ENCODE measurements around the gene RAB11FIP4.

The RAB11FIP4 gene

DNA sequence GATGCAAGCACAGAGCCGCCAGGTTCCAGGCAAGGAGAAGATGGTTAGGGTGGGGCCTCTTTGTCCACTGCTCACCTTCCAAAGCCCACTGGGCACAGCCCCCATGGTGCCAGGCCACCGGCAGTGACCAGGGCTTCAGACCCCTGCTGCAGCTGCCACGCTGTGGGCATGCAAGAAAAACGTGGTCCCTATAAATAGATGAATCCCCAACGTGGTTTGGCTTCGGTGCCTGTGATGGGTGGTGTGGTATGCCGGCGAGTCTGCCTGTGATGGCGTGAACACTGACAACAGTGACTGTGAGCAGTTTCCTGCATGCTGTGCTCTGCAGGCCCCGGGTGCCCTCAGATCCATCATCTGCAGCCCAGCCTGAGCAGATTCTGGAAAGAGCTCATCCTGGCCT is 36.6 kb downstream of the RAB11FIP4 start:
- TF ChIP-seq, protein P1, sequence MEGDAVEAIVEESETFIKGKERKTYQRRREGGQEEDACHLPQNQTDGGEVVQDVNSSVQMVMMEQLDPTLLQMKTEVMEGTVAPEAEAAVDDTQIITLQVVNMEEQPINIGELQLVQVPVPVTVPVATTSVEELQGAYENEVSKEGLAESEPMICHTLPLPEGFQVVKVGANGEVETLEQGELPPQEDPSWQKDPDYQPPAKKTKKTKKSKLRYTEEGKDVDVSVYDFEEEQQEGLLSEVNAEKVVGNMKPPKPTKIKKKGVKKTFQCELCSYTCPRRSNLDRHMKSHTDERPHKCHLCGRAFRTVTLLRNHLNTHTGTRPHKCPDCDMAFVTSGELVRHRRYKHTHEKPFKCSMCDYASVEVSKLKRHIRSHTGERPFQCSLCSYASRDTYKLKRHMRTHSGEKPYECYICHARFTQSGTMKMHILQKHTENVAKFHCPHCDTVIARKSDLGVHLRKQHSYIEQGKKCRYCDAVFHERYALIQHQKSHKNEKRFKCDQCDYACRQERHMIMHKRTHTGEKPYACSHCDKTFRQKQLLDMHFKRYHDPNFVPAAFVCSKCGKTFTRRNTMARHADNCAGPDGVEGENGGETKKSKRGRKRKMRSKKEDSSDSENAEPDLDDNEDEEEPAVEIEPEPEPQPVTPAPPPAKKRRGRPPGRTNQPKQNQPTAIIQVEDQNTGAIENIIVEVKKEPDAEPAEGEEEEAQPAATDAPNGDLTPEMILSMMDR (IDR thresholded peaks at IDR 0.05; ENCODE audit: borderline replicate concordance, insufficient read depth, low read depth, low read length), result no peak

GRCh38 chr17:31428512-31428911 is 37.0 kb downstream of the RAB11FIP4 start:
- H3K4me3 ChIP-seq (ENCODE audit: low read depth, low read length), result no peak overlapping the region
- TF ChIP-seq, protein P1 (IDR thresholded peaks at IDR 0.05; ENCODE audit: borderline replicate concordance, insufficient read depth, low read depth, low read length), result no peak

More for the DNA sequence above, 36.6 kb downstream of the RAB11FIP4 start:
- no peak overlapping the region for H3K4me3 ChIP-seq (ENCODE audit: low read depth, low read length)

DNA sequence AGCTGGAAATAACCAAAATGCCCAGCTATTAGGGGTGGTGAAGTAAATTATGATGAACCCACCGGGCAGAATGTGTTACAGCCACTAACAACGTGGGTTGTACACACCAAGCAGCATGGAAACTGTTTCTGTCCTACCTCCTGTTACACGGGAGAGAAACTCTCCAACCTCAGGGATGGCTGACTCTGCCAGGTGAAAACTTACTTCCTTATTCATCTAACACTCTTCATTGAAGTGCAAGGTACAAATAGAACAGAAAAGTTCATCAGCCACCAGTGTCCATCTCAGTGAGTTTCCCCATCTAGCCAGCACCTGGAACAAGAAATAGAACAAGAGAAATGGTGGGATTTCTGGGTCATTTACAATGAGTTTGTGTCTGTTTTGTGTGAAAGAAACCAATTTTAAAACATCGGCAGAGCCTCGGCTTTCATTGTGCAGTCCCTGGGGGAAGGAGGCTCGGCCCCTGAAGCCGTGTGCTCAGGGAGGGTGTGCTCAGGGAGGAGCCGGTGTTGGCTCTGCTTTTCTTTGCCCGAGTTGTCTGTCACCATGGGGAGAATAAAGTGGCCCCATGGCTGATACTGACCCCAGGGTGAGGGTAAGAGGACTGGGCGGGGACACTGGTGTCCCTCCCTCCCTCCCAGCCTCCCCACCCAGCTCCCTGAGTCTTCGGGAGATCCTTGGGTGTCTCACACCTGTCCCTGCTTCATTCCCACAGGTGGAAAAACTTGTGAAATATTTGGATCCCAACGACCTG is 39.8 kb downstream of the RAB11FIP4 start:
- no peak overlapping the region for H3K4me3 ChIP-seq (ENCODE audit: low read depth, low read length)
- TF ChIP-seq, protein P1 (IDR thresholded peaks at IDR 0.05; ENCODE audit: borderline replicate concordance, insufficient read depth, low read depth, low read length), result no peak

DNA sequence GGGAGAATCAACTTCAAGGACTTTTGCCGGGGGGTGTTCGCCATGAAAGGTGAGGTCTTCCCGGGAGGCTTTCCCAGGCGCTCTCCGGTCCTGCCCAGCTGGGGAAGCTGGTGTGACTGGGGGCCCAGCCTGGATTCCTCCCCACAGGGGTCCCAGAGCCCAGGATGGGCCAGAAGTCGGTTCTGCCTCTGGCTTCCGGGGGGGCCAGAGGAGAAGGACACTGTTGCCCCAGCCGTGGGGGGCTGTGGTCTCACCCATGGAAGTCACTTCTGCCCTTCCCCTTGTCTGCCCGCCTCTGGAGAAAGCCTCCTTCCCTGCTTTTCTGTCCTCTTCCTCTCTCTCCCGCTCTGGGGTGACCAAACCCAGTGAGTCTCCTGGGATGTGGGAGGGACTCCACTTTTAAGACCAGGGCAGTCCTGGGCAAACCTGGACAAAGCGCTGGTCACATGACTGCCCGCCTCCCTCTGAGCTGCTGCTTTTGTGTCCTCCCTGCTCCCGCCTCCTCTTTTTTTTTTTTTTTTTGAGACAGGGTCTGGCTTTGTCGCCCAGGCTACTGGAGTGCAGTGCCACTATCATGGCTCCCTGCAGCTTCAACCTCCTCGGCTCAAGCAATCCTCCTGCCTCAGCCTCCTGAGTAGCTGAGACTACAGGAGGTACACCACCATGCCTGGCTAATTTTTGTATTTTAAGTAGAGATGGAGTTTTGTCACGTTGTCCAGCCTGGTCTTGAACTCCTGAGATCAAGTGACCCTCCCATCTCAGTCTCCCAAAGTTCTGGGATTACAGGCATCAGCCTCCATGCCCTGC is 40.6 kb downstream of the RAB11FIP4 start:
- TF ChIP-seq, protein P1 (IDR thresholded peaks at IDR 0.05; ENCODE audit: borderline replicate concordance, insufficient read depth, low read depth, low read length), result no peak

DNA sequence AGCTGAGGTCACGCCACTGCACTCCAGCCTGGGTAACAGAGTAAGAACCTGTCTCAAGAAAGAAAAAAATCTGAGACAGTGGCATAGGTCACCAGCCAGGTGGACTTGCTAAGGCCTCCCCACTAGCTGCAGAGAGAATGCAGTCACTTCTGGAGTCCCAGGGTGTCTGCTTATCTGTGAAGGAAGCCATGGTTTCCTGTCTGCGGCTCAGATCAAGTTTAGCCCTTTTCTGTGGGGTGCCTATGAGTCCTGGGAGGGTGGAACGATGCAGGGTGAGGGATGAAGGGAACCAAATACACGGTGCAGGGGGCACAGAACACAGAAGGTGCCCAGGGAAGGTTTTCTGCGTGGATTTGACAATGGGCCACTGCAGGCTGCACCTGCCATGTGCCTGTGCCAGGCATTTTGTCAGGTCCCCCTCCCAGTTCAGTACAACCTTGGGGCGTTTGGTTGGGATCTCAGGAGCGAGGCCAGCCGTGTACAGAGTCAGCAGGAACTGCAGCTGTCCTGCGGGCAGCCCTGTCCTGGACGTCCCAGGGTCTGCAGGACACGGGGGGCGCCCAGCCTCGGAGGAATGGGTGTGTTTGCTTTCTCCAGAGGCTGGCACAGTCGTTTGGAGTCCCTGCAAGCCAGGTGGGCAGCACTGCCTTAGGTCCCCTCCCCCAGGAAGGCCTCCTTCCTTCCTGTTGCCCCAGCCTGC is 41.8 kb downstream of the RAB11FIP4 start:
- TF ChIP-seq, protein P1 (IDR thresholded peaks at IDR 0.05; ENCODE audit: borderline replicate concordance, insufficient read depth, low read depth, low read length), result no peak

More for the DNA sequence above, 40.6 kb downstream of the RAB11FIP4 start:
- H3K4me3 ChIP-seq (ENCODE audit: low read depth, low read length), result no peak overlapping the region

DNA sequence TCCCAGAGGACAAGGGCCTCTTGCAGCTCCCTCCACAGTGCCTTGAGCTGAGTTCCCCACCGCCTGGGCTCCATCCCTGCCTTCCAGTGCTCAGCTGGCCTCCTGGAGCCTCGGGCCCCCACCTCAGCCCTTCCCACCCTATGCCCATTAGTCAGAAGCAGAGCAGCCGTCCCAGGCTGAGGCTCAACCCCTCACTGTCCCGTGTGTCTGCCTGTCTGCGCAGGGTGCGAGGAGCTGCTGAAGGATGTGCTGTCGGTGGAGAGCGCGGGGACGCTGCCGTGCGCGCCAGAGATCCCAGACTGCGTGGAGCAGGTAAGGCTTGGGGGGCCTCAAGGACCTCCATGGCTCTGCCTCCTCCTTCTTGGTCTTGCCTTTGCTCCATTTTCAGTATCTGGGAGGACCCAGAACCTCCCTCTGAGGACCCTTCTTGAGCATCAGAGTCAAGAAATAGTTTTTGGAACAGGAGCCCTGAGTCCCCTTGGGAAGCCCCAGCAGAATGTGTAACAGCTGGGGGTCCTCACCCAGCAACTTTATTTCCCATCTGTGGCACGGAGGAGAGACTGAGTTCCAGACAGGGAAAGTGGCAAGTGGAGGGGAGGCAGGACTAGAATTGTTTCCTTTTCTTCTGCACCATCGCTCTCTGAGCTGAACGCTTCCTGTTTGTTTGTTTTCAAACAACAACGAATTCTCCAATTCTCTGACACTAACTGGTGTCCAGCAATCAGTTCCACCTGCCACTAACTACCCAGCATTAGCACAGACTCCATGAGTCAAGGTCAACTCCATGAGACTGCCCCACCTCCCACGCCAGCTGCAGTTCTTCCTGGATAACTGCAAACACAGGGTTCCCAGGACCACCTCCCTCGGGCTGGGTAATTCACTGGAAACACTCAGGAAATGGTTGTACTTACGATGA is 42.6 kb downstream of the RAB11FIP4 start:
- H3K4me3 ChIP-seq (ENCODE audit: low read depth, low read length), result no peak overlapping the region
- TF ChIP-seq, protein P1 (IDR thresholded peaks at IDR 0.05; ENCODE audit: borderline replicate concordance, insufficient read depth, low read depth, low read length), result no peak

More for the DNA sequence above, 41.8 kb downstream of the RAB11FIP4 start:
- no peak overlapping the region for H3K4me3 ChIP-seq (ENCODE audit: low read depth, low read length)

All from GM12875 (cell line).